ENCODE measurements around the gene RNF10. TPM values are rescaled to one million over a fixed set of nuclear protein-coding genes. Genes with fewer than 3 reads are reported as not detected.

The RNF10 gene
- polyA plus RNA-seq, 1 donor (not counting 4 experiments of a cell fraction or from before 2014, with no cell fraction given) = 60.3 TPM

GRCh38 chr12:120557589-120557988 lies 23.4 kb downstream of the RNF10 start:
- TF ChIP-seq EZH2 (IDR thresholded peaks at IDR 0.05; ENCODE audit: low read length) (no peak), CTCF (optimal IDR thresholded peaks at IDR 0.05 in 1 of 3, IDR thresholded peaks at IDR 0.05 in 1 of 3, conservative IDR thresholded peaks at IDR 0.05 in 1 of 3; ENCODE audit: extremely low read depth in 1 of 3, insufficient read depth in 2 of 3, low read length in 3 of 3) (no peak)
- H3K4me3 ChIP-seq (ENCODE audit: control insufficient read depth in 2 of 3, extremely low read depth in 1 of 3, insufficient read depth in 2 of 3, low read depth in 1 of 3, low read length in 3 of 3) = no peak overlapping the region
- no peaks in the 10 kb centered on the region for H4K20me1 ChIP-seq (ENCODE audit: control insufficient read depth, extremely low read depth, insufficient read depth, low read length)
- peaks cover 4% of the 10 kb centered on the region for H3K9me1 ChIP-seq (ENCODE audit: control insufficient read depth, extremely low read depth, insufficient read depth, low read length)
- H3K79me2 ChIP-seq (ENCODE audit: control insufficient read depth, insufficient read depth, low read length) = peaks cover 7% of the 10 kb centered on the region
- H3K36me3 ChIP-seq (ENCODE audit: control insufficient read depth in 2 of 2, extremely low read depth in 1 of 2, insufficient read depth in 2 of 2, low read length in 2 of 2) = peaks cover 27 to 39% of the 10 kb centered on the region in 2 experiments
- FAIRE-seq = no peak
- H3K27ac ChIP-seq (ENCODE audit: control insufficient read depth, insufficient read depth, low read length) = no peak overlapping the region
- H2AFZ ChIP-seq (ENCODE audit: control insufficient read depth, low read length) = no peak overlapping the region
- H3K4me2 ChIP-seq (ENCODE audit: control insufficient read depth, extremely low read depth, insufficient read depth, low read depth, low read length) = no peak overlapping the region
- H3K27me3 ChIP-seq (ENCODE audit: control insufficient read depth, extremely low read depth, insufficient read depth, low read length) = no peaks in the 10 kb centered on the region
- H3K9ac ChIP-seq (ENCODE audit: control insufficient read depth, extremely low read depth, insufficient read depth, low read length) = no peak overlapping the region
- H3K9me3 ChIP-seq (ENCODE audit: control insufficient read depth, low read depth, low read length) = no peaks in the 10 kb centered on the region
- dilution Hi-C loops (cut with MboI; ENCODE audit: extremely low pct_ligation_motif_present, low sequenced_read_pairs) = no loop called here
- peaks cover 6% of the 10 kb centered on the region for H3K4me1 ChIP-seq (ENCODE audit: control insufficient read depth, extremely low read depth, insufficient read depth, low read length)
- no peak for DNase-seq (ENCODE audit: low read depth, low spot score)

GRCh38 chr12:120562906-120563305 lies 28.8 kb downstream of the RNF10 start:
- no peaks in the 10 kb centered on the region for H3K9me3 ChIP-seq (ENCODE audit: control insufficient read depth, low read depth, low read length)
- no peak overlapping the region for H2AFZ ChIP-seq (ENCODE audit: control insufficient read depth, low read length)
- peaks cover under 1% of the 10 kb centered on the region for H3K4me1 ChIP-seq (ENCODE audit: control insufficient read depth, extremely low read depth, insufficient read depth, low read length)
- peaks cover 38 to 41% of the 10 kb centered on the region in 2 experiments for H3K36me3 ChIP-seq (ENCODE audit: control insufficient read depth in 2 of 2, extremely low read depth in 1 of 2, insufficient read depth in 2 of 2, low read length in 2 of 2)
- no peaks in the 10 kb centered on the region for H3K79me2 ChIP-seq (ENCODE audit: control insufficient read depth, insufficient read depth, low read length)
- TF ChIP-seq CTCF (optimal IDR thresholded peaks at IDR 0.05 in 1 of 3, IDR thresholded peaks at IDR 0.05 in 1 of 3, conservative IDR thresholded peaks at IDR 0.05 in 1 of 3; ENCODE audit: extremely low read depth in 1 of 3, insufficient read depth in 2 of 3, low read length in 3 of 3) (no peak), EZH2 (IDR thresholded peaks at IDR 0.05; ENCODE audit: low read length) (no peak)
- dilution Hi-C loops (cut with MboI; ENCODE audit: extremely low pct_ligation_motif_present, low sequenced_read_pairs) = no loop called here
- no peak overlapping the region for H3K27ac ChIP-seq (ENCODE audit: control insufficient read depth, insufficient read depth, low read length)
- DNase-seq (ENCODE audit: low read depth, low spot score) (no peak), FAIRE-seq (no peak)
- H4K20me1 ChIP-seq (ENCODE audit: control insufficient read depth, extremely low read depth, insufficient read depth, low read length) = no peaks in the 10 kb centered on the region
- H3K9me1 ChIP-seq (ENCODE audit: control insufficient read depth, extremely low read depth, insufficient read depth, low read length) = no peaks in the 10 kb centered on the region
- no peak overlapping the region for H3K4me2 ChIP-seq (ENCODE audit: control insufficient read depth, extremely low read depth, insufficient read depth, low read depth, low read length)
- H3K9ac ChIP-seq (ENCODE audit: control insufficient read depth, extremely low read depth, insufficient read depth, low read length) = no peak overlapping the region
- H3K27me3 ChIP-seq (ENCODE audit: control insufficient read depth, extremely low read depth, insufficient read depth, low read length) = no peaks in the 10 kb centered on the region
- H3K4me3 ChIP-seq (ENCODE audit: control insufficient read depth in 2 of 3, extremely low read depth in 1 of 3, insufficient read depth in 2 of 3, low read depth in 1 of 3, low read length in 3 of 3) = no peak overlapping the region
